HepG2 (cell line): ENCODE measurements around the gene MAP3K7CL. TPM values are rescaled to one million over a fixed set of nuclear protein-coding genes. Genes with fewer than 3 reads are reported as not detected.
A peak's percentile ranks its signal among the peaks of the same experiment; 100 is the strongest.

Experiments
- ATAC-seq: fragments of 200-7000 bp; cut with Tn5 transposase; 3 replicates; pipeline ENCODE4 v1.9.1; 2020; ENCODE audit warnings: mild to moderate bottlenecking, moderate library complexity
- BruUV-seq: library from RNA; stranded (reverse); fragments of 400-500 nt; replicated peaks from 2 replicates; lab custom pipeline; 2021; lab: Mats Ljungman, UMichigan
- CTCF ChIA-PET: fragments of 300-600 bp; formaldehyde crosslinking; extraction: SDS; loops from one replicate; lab custom pipeline; 2021; ENCODE audit warnings: low total read pairs, inconsistent platforms, low intra/inter-chr PET ratio; lab: Yijun Ruan, JAX
- POLR2A ChIA-PET: fragments of 350-600 bp; sonication (Branson Sonifier 250); formaldehyde crosslinking; loops from one replicate; lab custom pipeline; 2020; ENCODE audit warnings: antibody characterized with exemption, inconsistent platforms; lab: Yijun Ruan, JAX
- DNase-seq: peaks from one replicate; pipeline ENCODE4 v3.0.0-alpha.2; 2015; ENCODE audit warnings: low spot score
- FAIRE-seq: peaks from 3 replicates; lab custom pipeline; 2011; peaks lifted over from hg19 to GRCh38; lab: Jason Lieb, UNC
- H2AFZ ChIP-seq: one replicate; pipeline ENCODE4 v1.6.1; 2011; ENCODE audit warnings: low read length, inconsistent platforms
- H3K27ac ChIP-seq: fragments of 300-600 bp; 3 replicates; pipeline ENCODE4 v1.8.0; 2011; ENCODE audit warnings: mixed run types, mild to moderate bottlenecking, mixed read lengths, low read length, inconsistent platforms; ENCODE audit not compliant: insufficient read depth; ENCODE audit errors: extremely low read length
- H3K27me3 ChIP-seq, 2 experiments: fragments of 200-600 bp in 1 of 2; 2 replicates in 1 of 2; 3 replicates in 1 of 2; pipeline versions ENCODE4 v1.6.0 to v1.8.0; 2011; ENCODE audit warnings: low read length in 2 of 2, mild to moderate bottlenecking in 2 of 2, moderate library complexity in 2 of 2, inconsistent platforms in 1 of 2; ENCODE audit not compliant: insufficient read depth in 2 of 2, control insufficient read depth in 1 of 2
- H3K36me3 ChIP-seq, 2 experiments: fragments of 200-600 bp in 1 of 2; replicated peaks in 1 of 2; 2 replicates in 1 of 2; 3 replicates in 1 of 2; pipeline versions ENCODE4 v1.5.1 to v1.8.0; 2011; ENCODE audit warnings: low read length in 2 of 2, inconsistent platforms in 1 of 2; ENCODE audit not compliant: insufficient read depth in 2 of 2, control insufficient read depth in 1 of 2
- H3K4me1 ChIP-seq: 2 replicates; pipeline ENCODE4 v1.5.1; 2012; ENCODE audit warnings: low read length, inconsistent platforms; ENCODE audit not compliant: insufficient read depth
- H3K4me2 ChIP-seq: 2 replicates; pipeline ENCODE4 v1.6.0; 2011; ENCODE audit warnings: low read depth, low read length, inconsistent platforms
- H3K4me3 ChIP-seq, 3 experiments: fragments of 200-600 bp in 1 of 3; sonication (generic), shearing (Covaris generic) in 1 of 3; replicated peaks in 1 of 3; 2 replicates each; pipeline ENCODE4 v1.5.1; 2011 to 2016; ENCODE audit warnings: low read length in 3 of 3, inconsistent platforms in 2 of 3, low read depth in 2 of 3, mild to moderate bottlenecking in 2 of 3, control low read depth in 1 of 3, mixed read lengths in 1 of 3; ENCODE audit not compliant: insufficient read depth in 1 of 3
- H3K79me2 ChIP-seq: one replicate; pipeline ENCODE4 v1.6.1; 2011; ENCODE audit warnings: low read length, inconsistent platforms; ENCODE audit not compliant: insufficient read depth
- H3K9ac ChIP-seq: 2 replicates; pipeline ENCODE4 v1.6.0; 2011; ENCODE audit warnings: mild to moderate bottlenecking, low read depth, low read length, inconsistent platforms; ENCODE audit not compliant: insufficient read depth
- H3K9me3 ChIP-seq: 2 replicates; pipeline ENCODE4 v1.5.1; 2012; ENCODE audit warnings: mild to moderate bottlenecking, low read length
- H4K20me1 ChIP-seq: 2 replicates; pipeline ENCODE4 v1.6.0; 2011; ENCODE audit warnings: inconsistent platforms, mild to moderate bottlenecking, low read length, moderate library complexity; ENCODE audit not compliant: insufficient read depth
- BCL6 ChIP-seq: IDR thresholded peaks from 2 replicates; pipeline ENCODE4 v1.6.1; 2016; ENCODE audit warnings: missing genetic modification reagents, missing compliant biosample characterization
- E2F5 ChIP-seq: sonication (generic); formaldehyde crosslinking; conservative IDR thresholded peaks from 2 replicates; pipeline ENCODE4 v1.4.0; 2020; ENCODE audit warnings: missing genetic modification reagents
- KDM1A ChIP-seq: IDR thresholded peaks from 2 replicates; pipeline ENCODE4 v1.6.1; 2016; ENCODE audit warnings: missing compliant biosample characterization
- ZNF441 ChIP-seq: sonication (generic); formaldehyde crosslinking; IDR thresholded peaks from 2 replicates; pipeline ENCODE4 v1.7.0; 2021; ENCODE audit warnings: missing genetic modification reagents, borderline replicate concordance
- ZNF766 ChIP-seq: sonication (generic); formaldehyde crosslinking; IDR thresholded peaks from 2 replicates; pipeline ENCODE4 v1.5.0; 2020; ENCODE audit warnings: missing genetic modification reagents, borderline replicate concordance
- ZNF850 ChIP-seq: sonication (generic); formaldehyde crosslinking; conservative IDR thresholded peaks from 2 replicates; pipeline ENCODE4 v1.9.0; 2021; ENCODE audit warnings: mild to moderate bottlenecking, missing genetic modification reagents
- WGBS: methylation state at CpG from one replicate; pipeline ENCODE4 v1.1.6; 2017; ENCODE audit warnings: low lambda C conversion rate; 5-methylcytosine and 5-hydroxymethylcytosine counted together
- in situ Hi-C: cut with HindIII; loops from 2 replicates; pipeline ENCODE4 v1.10.0; 2017; ENCODE audit warnings: low pct_unique_long_range_greater_than_20kb; ENCODE audit not compliant: extremely low pct_ligation_motif_present
- intact Hi-C: fragments of 100-400 bp; cut with micrococcal nuclease; formaldehyde crosslinking; loops from one replicate; pipeline ENCODE4 v1.10.0; 2022; ENCODE audit not compliant: unreplicated experiment
- polyA plus RNA-seq, 8 experiments: library from polyadenylated mRNA; depleted of rRNA in 3 of 8; stranded (reverse) in 7 of 8; unstranded in 1 of 8; fragments of >200 nt; fragmentation: Illumina TruSeq in 4 of 8; extraction: Trizol in 4 of 8; gene quantifications; 2 replicates each; pipeline versions ENCODE4 v1.2.1 to v1.2.3, GENCODE V29; 2011 to 2016; ENCODE audit warnings: low read depth in 4 of 8, missing spikeins in 1 of 8, mixed read lengths in 1 of 8; ENCODE audit not compliant: insufficient read depth in 1 of 8
- total RNA-seq, 5 experiments: library from RNA; depleted of rRNA; stranded (reverse); fragments of >200 nt; fragmentation: Illumina TruSeq; extraction: Trizol; gene quantifications; 2 replicates each; pipeline ENCODE4 v1.2.3, GENCODE V29; 2016; ENCODE audit warnings: low read depth in 1 of 5
- TF ChIP-seq, protein P1 (sequence below), 2 experiments: sonication (generic) in 1 of 2; formaldehyde crosslinking in 1 of 2; IDR thresholded peaks; 2 replicates each; pipeline versions ENCODE4 v1.4.0 to v1.6.1; 2016 to 2020; ENCODE audit warnings: borderline replicate concordance in 1 of 2, low read depth in 1 of 2, mild to moderate bottlenecking in 1 of 2, missing genetic modification reagents in 1 of 2

MAP3K7CL gene
- total and polyA plus RNA-seq, 2 of the 13 experiments (the other 11 are each of a cell fraction or from before 2014, with no cell fraction given) = 0.04 to 0.15 TPM

DNA sequence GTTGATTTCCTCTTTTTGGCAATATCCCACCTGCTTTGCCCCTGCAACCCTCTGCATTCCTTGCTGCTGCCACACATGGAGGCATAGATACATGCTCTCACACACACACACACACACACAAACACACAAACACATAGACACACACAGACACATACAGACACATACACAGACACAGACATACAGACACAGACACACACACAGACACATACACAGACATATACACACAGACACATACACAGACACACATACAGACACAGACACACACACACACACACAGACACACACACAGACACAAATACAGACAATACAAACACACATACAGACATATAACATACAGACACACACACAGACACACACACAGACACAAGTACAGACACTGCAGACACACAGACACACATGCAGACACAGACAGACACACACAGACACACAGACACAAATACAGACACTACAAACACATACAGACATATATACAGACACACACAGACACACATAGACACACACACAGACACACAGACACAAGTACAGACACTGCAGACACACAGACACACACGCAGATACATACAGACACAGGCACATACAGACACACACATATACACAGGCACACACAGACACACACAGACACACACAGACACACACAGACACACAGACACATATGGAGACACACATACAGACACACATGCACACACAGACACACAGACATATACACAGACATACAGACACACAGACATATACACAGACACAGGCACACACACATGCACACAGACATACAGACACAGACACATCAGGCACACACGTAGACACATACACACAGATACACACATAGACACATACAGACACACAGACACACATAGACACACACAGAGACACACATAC is 83.3 kb downstream of the MAP3K7CL start (continued):
- TF ChIP-seq, protein P1, sequence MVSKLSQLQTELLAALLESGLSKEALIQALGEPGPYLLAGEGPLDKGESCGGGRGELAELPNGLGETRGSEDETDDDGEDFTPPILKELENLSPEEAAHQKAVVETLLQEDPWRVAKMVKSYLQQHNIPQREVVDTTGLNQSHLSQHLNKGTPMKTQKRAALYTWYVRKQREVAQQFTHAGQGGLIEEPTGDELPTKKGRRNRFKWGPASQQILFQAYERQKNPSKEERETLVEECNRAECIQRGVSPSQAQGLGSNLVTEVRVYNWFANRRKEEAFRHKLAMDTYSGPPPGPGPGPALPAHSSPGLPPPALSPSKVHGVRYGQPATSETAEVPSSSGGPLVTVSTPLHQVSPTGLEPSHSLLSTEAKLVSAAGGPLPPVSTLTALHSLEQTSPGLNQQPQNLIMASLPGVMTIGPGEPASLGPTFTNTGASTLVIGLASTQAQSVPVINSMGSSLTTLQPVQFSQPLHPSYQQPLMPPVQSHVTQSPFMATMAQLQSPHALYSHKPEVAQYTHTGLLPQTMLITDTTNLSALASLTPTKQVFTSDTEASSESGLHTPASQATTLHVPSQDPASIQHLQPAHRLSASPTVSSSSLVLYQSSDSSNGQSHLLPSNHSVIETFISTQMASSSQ (IDR thresholded peaks at IDR 0.05; ENCODE audit: low read depth) = no peak
- TF ChIP-seq, protein P1 (CRISPR knock-in tag; IDR thresholded peaks at IDR 0.05; ENCODE audit: borderline replicate concordance) = no peak
- TF ChIP-seq E2F5 (CRISPR knock-in tag) = no peak

GRCh38 chr21:29215709-29216108 is 85.3 kb downstream of the MAP3K7CL start:
- Histone ChIP-seq H3K9me3 (no peaks in the 10 kb centered on the region), H3K79me2 (no peaks in the 10 kb centered on the region), H3K27ac (no peak overlapping the region), H3K4me3 (no peak overlapping the region), H3K4me2 (no peak overlapping the region), H3K36me3 (no peaks in the 10 kb centered on the region), H3K9ac (no peak overlapping the region), H3K4me1 (no peaks in the 10 kb centered on the region), H3K27me3 (no peaks in the 10 kb centered on the region), H4K20me1 (no peaks in the 10 kb centered on the region), H2AFZ (no peak overlapping the region)
- no TSS peak for BruUV-seq
- intact Hi-C loops (no loop called here), in situ Hi-C loops (no loop called here)
- CTCF ChIA-PET = no interaction called here
- no peak for DNase-seq
- no peak for ATAC-seq
- 2% methylated on average over 2 of the region's 2 CpGs for WGBS
- POLR2A ChIA-PET = no interaction called here
- no peak for FAIRE-seq
- peak; percentile 59 for TF ChIP-seq BCL6 (CRISPR knock-in tag)
- TF ChIP-seq ZNF766 (CRISPR knock-in tag) = no peak
- TF ChIP-seq ZNF441 = no peak
- no peak for TF ChIP-seq ZNF850 (CRISPR knock-in tag)
- TF ChIP-seq KDM1A (CRISPR knock-in tag) = no peak
